DOHH2 (cell line): ENCODE results near the gene USF2.

Source experiments
- H3F3A ChIP-seq: fragments of 200-600 bp; sonication (generic), shearing (Covaris generic); 2 replicates; pipeline ENCODE4 v1.6.0; 2016; ENCODE audit warnings: antibody characterized with exemption, mild to moderate bottlenecking; ENCODE audit not compliant: control insufficient read depth, insufficient read depth
- H3K27ac ChIP-seq: fragments of 200-600 bp; sonication (generic); 2 replicates; pipeline ENCODE4 v1.5.1; 2014; ENCODE audit warnings: low read depth, mild to moderate bottlenecking, low read length, moderate library complexity
- H3K27me3 ChIP-seq: fragments of 200-600 bp; sonication (generic); 2 replicates; pipeline ENCODE4 v1.6.1; 2014; ENCODE audit warnings: mild to moderate bottlenecking, low read length, mixed read lengths; ENCODE audit not compliant: control insufficient read depth
- H3K36me3 ChIP-seq: fragments of 200-600 bp; sonication (generic); 2 replicates; pipeline ENCODE4 v1.6.1; 2014; ENCODE audit warnings: mild to moderate bottlenecking, low read length, moderate library complexity, mixed read lengths; ENCODE audit not compliant: control insufficient read depth
- H3K4me1 ChIP-seq: fragments of 200-600 bp; sonication (generic); 2 replicates; pipeline ENCODE4 v1.6.1; 2014; ENCODE audit warnings: mild to moderate bottlenecking, low read length, mixed read lengths; ENCODE audit not compliant: control insufficient read depth
- H3K4me2 ChIP-seq: fragments of 200-600 bp; sonication (generic); 2 replicates; pipeline ENCODE4 v1.6.0; 2014; ENCODE audit warnings: mild to moderate bottlenecking, low read length, moderate library complexity
- H3K4me3 ChIP-seq: fragments of 200-600 bp; sonication (generic); 2 replicates; pipeline ENCODE4 v1.5.1; 2014; ENCODE audit warnings: mild to moderate bottlenecking, low read length, mixed read lengths
- H3K79me2 ChIP-seq: fragments of 200-600 bp; sonication (generic); 2 replicates; pipeline ENCODE4 v1.6.1; 2014; ENCODE audit warnings: mild to moderate bottlenecking, low read length, mixed read lengths; ENCODE audit not compliant: control insufficient read depth
- H3K9me2 ChIP-seq: fragments of 200-600 bp; sonication (generic); replicated peaks from 2 replicates; pipeline ENCODE4 v1.6.1; 2014; ENCODE audit warnings: mild to moderate bottlenecking, low read length, mixed read lengths; ENCODE audit not compliant: control insufficient read depth
- H3K9me3 ChIP-seq: fragments of 200-600 bp; sonication (generic); 2 replicates; pipeline ENCODE4 v1.6.1; 2014; ENCODE audit warnings: antibody characterized with exemption, low read length, mixed read lengths; ENCODE audit not compliant: control insufficient read depth, insufficient read depth
- H4K20me1 ChIP-seq: fragments of 200-600 bp; sonication (generic); 2 replicates; pipeline ENCODE4 v1.6.0; 2014; ENCODE audit warnings: low read depth, mild to moderate bottlenecking, antibody characterized with exemption, low read length, moderate library complexity; ENCODE audit not compliant: control insufficient read depth, insufficient read depth
- CTCF ChIP-seq: fragments of 200-600 bp; sonication (generic); IDR thresholded peaks from one replicate; pipeline ENCODE4 v1.5.1; 2014; ENCODE audit warnings: antibody characterized with exemption, mild to moderate bottlenecking, low read depth, low read length; ENCODE audit not compliant: poor library complexity, severe bottlenecking
- EZH2phosphoT487 ChIP-seq: fragments of 200-600 bp; sonication (generic); IDR thresholded peaks from 2 replicates; pipeline ENCODE4 v1.6.1; 2017; ENCODE audit warnings: borderline replicate concordance, mild to moderate bottlenecking, antibody characterized with exemption, low read length, moderate library complexity, mixed read lengths

USF2 gene

GRCh38 chr19:35251456-35251855 is 17.3 kb upstream of the USF2 start:
- no peaks in the 10 kb centered on the region for H3K9me2 ChIP-seq
- peaks cover 4% of the 10 kb centered on the region; the same call in 1 of the 2 replicates for H4K20me1 ChIP-seq
- H3K27me3 ChIP-seq = peaks cover 7% of the 10 kb centered on the region
- no peak overlapping the region for H3K4me3 ChIP-seq
- no peak overlapping the region for H3K27ac ChIP-seq
- no peak overlapping the region for H3K4me2 ChIP-seq
- TF ChIP-seq CTCF = no peak
- no peak for TF ChIP-seq EZH2phosphoT487
- no peaks in the 10 kb centered on the region for H3K9me3 ChIP-seq
- peaks cover 18% of the 10 kb centered on the region for H3F3A ChIP-seq
- peaks cover 41% of the 10 kb centered on the region for H3K36me3 ChIP-seq
- H3K79me2 ChIP-seq = peaks cover 24% of the 10 kb centered on the region
- H3K4me1 ChIP-seq = peaks cover 19% of the 10 kb centered on the region

- no peak overlapping the region for H3K4me3 ChIP-seq
- H3K27ac ChIP-seq = no peak overlapping the region
- H3F3A ChIP-seq = peaks cover 6% of the 10 kb centered on the region; the same call in 1 of the 2 replicates
- no peaks in the 10 kb centered on the region for H3K27me3 ChIP-seq
- H3K36me3 ChIP-seq = peaks cover 41% of the 10 kb centered on the region
- H3K4me1 ChIP-seq = peaks cover 13% of the 10 kb centered on the region
- H3K9me3 ChIP-seq = no peaks in the 10 kb centered on the region
- peaks cover 24% of the 10 kb centered on the region for H3K79me2 ChIP-seq
- H4K20me1 ChIP-seq = peaks cover 4% of the 10 kb centered on the region
- TF ChIP-seq CTCF (no peak), EZH2phosphoT487 (no peak)
- no peaks in the 10 kb centered on the region for H3K9me2 ChIP-seq
- H3K4me2 ChIP-seq = no peak overlapping the region
Measured at GRCh38 chr19:35253316-35254286, 15.2 kb upstream of the USF2 start.

- Histone ChIP-seq H4K20me1 (peaks cover 4% of the 10 kb centered on the region), H3K4me1 (peaks cover 12% of the 10 kb centered on the region), H3K36me3 (peaks cover 41% of the 10 kb centered on the region), H3K4me3 (no peak overlapping the region), H3K27ac (no peak overlapping the region), H3F3A (peaks cover 6% of the 10 kb centered on the region; the same call in 1 of the 2 replicates), H3K79me2 (peaks cover 13% of the 10 kb centered on the region), H3K9me3 (no peaks in the 10 kb centered on the region), H3K27me3 (no peaks in the 10 kb centered on the region), H3K9me2 (no peaks in the 10 kb centered on the region), H3K4me2 (no peak overlapping the region)
- no peak for TF ChIP-seq EZH2phosphoT487
- TF ChIP-seq CTCF = no peak
Measured at GRCh38 chr19:35254341-35255297, 14.1 kb upstream of the USF2 start.
